ENCODE results near the gene PTPRN2.

Gene PTPRN2

DNA sequence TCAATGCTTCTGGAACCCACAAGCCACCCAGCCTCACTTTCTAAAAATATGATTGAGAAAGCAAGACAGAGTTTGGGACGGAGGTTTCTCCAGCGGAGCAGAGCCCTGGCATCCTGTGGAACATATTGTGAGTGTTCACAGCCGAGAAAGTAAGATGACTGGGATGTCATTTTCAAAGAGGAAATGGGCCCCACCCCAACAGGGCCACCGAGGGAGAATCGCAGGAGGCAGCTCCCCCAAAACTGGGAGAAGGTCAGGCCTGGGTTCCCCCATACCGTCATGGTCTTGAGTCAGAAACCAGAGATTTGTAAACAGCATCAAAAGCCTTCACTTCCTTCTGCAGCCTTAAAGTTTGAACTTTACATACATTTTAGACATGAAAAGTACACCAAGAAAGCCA lies 560.0 kb downstream of the PTPRN2 start:
- H3K4me3 ChIP-seq (ENCODE audit: low read depth, low read length), result no peak overlapping the region

DNA sequence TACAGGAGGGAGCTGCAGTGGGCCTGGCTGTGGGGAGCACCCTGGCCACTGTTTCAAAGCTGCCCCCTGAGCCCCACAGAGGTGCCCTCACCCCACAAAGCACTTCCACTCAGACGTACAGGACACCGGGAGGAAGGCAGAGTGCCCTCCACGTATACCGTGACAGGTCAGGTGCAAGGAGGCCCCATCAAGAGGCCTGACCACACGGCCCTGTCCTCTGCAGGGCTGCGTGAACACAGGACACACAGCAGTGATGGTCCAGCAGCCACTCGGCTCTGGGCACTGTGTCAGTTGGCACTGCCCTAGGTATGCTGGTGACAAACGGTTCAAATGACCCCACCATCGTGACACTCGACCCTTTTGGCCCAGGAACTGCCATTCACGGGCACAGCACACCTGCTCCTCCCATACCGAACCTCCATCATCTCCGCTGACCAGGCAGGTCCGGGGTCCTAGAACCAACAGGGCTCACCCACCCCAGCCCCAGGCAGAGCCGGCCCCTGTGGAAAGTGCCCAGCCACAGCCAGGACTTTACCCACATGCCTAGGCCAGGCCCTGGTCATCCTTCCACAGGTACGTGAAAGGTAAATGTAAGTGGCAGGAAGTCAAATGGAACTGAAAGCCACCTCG lies 560.9 kb downstream of the PTPRN2 start:
- H3K4me3 ChIP-seq (ENCODE audit: low read depth, low read length), result no peak overlapping the region

DNA sequence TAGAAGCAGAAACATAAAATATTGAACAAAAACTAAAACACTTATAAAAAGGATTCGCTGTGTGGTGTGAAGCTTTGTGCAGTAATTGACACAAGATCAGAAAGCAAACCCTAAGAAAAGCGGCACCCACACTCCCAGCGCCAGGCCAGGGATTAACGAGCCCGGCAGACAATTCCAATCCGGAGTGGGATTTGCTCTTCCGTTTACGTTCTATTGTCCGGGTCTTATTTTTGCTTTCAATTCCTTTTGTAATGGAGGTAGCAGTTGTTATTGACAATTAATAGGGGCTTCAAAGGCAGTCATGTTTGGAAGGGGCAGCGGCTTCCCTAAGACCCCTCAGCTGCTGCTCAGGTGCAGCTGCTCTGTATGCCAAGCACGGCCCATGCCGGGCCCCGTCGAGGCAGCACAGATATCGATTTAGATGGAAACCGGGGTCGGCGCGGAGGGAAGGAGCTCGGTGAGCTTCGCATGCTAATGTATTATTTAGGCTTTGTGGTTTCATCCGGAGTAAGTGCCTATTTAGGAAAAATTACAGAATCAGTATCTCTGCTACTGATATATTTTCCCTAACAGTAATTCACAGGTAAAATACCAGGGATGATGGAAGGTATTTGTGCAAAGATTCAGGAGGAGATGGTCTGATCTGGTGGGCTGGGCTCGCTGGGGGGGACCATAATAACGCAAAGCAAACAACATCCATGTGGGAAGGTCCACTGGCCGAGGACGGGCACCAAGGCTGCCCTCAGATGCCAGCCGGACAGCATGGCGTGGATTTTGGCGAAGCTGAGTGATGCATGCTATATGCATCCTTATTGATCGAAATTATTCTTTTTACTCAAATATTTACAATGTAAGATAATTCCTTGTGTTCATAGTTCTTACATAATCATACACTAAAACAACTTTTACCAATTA lies 561.7 kb downstream of the PTPRN2 start:
- no peak overlapping the region for H3K4me3 ChIP-seq (ENCODE audit: low read depth, low read length)

DNA sequence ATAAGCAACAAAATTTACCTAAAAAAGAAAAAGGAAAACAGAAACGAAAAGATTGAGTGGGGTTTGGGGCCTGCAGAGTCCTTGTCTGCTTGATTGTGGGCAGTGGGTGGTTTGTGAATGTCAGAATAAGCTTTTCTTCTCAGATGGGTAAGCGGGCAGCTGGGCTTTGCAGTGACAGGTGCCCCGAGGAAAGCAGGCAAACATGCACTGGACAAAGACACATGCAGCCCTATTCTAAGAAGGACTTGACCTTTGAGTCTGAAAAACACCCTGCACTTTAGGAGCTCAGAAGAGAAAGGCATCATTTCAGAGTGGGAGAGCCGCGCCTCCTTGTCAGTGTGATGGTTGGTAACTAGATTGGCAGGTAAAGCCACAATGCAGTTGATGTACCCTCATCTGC lies 562.7 kb downstream of the PTPRN2 start:
- H3K4me3 ChIP-seq (ENCODE audit: low read depth, low read length), result no peak overlapping the region

DNA sequence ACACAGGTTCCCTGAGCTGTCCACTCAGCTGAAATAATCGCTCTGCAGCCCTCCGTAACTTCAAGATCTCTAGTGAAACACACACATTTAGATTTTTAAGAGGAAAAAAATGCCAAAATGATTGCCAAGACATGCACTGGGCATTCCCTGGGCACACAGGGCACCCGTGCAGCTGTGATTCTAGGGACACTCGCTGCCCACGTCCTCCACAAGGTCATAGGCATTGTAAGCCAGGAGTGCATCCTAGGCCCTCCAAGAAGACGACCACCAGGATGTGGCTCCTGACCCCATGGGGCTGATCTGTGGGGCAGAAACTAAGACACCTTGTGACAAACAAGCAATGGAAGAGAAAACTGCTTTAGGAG lies 563.3 kb downstream of the PTPRN2 start:
- H3K4me3 ChIP-seq (ENCODE audit: low read depth, low read length), result no peak overlapping the region

DNA sequence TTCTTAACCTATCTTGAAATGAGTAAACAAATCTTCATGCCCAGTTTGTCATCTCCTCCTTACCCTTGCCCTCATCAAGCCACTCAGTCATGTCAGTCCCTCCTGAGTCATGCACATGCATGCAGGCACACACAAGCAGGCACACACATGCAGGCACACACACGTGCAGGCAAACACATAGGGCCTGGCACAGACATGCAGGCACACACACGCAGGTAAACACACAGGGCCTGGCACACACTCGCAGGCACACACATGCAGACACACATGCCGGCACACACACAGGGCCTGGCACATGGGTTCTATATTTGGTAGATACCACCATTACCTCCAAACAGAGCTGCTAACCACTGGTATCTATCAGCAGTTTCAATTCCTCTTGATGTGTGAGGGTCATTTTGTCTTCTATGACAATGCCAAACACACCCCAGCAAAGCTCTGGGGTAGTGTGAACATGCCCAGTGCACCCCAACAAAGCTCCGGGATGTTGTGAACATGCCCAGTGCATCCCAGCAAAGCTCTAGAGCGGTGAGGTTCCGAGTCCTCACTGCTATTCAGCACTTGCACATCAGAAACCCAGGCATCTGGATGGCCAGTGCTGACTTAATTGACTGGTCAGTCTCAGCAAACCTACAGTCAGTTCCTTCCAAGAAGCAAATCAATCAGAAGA lies 563.8 kb downstream of the PTPRN2 start:
- no peak overlapping the region for H3K4me3 ChIP-seq (ENCODE audit: low read depth, low read length)

DNA sequence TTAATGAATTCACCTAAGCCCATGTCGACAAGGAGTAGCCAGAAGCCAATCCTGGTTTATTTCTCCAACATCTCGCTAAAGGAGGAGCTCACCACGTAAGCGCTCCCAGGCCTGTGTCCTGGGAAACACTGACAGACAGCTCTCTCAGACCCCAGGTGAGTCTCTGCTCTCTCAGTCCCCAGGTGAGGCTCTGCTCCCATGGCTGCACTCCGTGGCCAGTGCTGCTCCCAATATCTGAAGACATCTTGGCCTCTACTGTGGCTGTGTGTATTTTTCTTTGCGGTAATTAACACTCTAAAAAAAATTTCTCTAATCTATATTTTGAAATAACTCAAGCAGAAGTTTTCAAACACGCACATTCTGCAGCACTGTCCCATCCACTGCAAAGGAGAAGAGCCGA lies 564.5 kb downstream of the PTPRN2 start:
- H3K4me3 ChIP-seq (ENCODE audit: low read depth, low read length), result no peak overlapping the region

DNA sequence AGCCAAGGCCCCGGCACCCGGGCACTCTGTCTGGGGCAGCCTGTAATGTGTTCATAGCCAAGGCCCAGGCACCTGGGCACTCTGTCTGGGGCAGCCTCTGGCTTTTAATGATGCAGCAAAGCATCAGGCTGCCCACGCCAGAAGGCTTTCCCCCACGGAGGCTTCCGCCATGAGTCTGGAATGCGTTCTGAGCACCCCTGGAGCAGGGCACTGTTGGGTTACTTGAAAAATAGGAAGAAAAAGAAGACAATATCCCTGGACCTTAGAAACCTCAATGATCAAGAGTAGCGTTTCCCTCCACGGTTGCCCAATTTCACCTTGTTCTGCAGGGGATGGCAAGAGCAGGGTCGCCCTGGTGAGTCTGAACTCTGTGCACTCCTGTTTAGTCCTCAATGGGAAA lies 565.0 kb downstream of the PTPRN2 start:
- H3K4me3 ChIP-seq (ENCODE audit: low read depth, low read length), result no peak overlapping the region

DNA sequence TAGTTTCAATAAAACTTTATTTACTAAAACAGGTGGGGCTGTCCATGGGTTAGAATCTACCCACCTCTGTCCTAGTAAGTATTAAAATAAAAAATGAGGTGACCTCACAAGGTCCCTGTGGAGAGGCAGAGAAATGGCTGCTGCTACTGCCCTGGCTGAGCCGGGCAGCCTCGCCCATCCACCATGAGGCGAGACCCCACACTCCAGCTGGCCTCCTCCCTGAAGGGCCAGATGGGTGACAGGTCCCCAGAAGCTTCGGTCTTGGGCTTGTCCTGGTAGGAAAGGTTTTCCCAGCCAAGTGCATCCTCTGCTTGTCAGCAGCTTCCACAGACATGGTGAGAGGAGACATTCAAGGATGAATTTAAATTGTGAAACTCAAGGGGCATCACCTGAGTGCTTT lies 565.8 kb downstream of the PTPRN2 start:
- H3K4me3 ChIP-seq (ENCODE audit: low read depth, low read length), result no peak overlapping the region

DNA sequence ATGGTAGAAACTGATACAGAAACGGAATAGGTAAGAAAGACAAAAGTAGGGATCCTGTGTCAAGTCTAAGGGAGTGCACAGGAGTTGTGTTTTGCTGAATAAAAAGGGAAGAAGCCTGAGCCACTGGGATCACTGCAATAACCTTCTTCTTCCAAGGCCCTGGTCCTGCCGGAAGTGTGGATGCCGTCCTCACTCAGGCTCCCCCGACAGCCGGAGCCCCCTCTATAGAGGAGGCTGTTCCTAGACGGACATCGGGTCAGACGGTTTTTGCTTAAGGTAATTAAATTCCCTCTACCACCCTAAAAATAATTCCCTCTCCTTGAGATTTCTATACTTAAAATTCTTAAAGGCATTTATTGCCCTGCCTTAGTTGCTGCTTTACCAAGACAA lies 566.9 kb downstream of the PTPRN2 start:
- H3K4me3 ChIP-seq (ENCODE audit: low read depth, low read length), result no peak overlapping the region

DNA sequence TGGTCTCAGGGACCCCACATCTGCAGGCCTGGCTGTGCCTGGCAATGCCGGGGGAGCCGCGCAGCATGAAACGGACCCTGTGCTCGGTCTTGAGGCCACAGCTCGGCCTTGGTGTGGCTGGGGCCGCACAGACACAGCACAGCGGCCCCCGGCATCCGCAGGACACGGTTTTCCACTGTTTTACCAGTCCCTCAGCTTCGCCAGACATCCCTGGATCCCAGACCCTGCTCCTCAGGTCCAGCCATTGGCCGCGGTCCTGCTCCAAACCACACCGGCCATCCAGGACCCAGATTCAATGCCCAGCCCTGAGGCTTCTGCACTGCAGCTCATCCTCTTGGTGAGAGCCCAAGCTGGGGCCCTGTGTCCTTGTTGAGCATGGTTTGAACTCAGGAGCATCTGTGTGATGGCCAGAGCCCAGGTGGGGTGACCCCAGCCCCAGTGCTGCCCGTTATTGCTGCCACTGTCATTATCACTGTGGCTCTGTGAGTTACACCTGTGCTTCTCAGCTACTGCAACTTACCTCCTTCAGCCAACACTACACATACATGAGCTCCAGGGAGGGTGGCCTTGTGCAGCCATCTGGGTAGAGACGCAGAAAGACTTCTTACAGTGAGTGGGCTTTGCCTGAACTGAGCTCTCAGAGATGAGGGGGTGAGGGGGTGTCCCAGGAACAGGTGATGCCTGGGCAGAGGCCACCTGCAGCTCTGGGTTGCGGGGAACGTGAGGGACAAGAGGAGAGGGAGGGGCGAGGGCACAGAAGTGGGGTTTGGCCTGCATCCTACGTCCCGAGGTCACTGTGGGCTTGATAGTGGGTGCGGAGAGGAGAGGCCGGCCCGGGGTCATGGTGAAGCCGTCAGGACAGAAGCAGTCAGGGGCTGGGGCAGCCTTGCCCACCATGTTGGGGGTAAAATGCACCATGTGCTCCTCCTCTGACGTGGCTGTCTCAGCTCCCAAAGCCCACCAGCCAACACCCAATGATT lies 567.6 kb downstream of the PTPRN2 start:
- no peak overlapping the region for H3K4me3 ChIP-seq (ENCODE audit: low read depth, low read length)

DNA sequence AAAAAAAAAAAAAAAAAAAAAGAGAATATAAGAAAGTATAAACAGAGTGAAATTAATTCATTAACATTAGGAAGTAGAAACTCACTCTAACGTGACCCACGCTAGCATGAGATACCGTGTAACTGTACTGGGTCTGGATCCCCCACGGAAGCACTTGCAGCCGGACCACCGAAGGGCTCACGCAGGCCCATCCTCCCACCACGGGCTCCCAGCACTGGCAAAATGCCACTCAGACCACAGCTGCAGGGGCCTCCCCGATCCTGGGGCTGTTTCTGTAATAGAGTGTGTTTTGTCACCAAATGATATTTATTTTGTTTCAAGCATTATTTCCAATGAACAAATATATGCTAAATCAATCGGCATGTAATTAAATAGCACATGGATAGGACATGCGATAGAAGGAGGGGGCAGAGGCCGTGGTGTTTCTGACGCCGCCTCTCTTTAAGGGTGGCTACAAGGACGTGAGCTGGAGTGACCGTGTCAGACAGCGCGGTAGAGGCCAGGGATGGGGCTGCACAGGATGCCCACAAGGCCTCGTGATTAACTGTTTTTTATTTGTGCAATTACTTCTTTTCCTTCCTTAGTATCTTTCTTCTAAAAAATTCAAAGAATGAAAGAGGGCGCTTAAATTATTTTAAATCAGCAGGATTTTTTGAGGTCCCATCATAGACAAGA lies 568.5 kb downstream of the PTPRN2 start:
- no peak overlapping the region for H3K4me3 ChIP-seq (ENCODE audit: low read depth, low read length)

DNA sequence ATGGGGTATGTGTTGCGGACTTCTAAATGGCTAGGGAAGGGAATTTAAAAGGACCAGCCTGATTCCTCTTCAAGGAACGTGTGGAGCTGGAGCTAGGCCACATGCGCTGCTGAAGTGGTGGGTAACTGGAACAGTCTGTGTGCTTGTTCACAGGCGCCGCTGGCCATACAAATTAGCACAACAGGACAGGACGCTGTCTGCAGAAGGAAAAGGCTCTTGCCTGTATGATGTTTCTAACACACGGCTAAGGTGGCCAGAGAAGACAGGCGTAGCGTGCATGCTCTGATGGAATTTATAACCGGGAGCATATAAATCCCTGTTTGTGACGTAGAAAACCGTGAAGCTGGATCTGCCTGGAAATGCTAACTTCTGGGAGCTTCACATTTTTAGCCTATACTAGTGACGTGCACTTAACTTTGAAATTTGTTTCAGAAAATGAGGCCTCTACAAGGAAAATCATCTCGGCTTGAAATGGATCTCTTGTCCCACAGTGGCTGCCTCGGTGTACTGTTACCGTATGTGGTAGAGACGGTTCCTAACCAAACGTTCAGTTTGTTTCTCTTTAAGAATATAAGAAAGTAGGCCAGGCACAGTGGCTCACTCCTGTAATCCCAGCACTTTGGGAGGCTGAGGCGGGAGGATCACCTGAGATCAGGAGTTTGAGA lies 569.4 kb downstream of the PTPRN2 start:
- no peak overlapping the region for H3K4me3 ChIP-seq (ENCODE audit: low read depth, low read length)

DNA sequence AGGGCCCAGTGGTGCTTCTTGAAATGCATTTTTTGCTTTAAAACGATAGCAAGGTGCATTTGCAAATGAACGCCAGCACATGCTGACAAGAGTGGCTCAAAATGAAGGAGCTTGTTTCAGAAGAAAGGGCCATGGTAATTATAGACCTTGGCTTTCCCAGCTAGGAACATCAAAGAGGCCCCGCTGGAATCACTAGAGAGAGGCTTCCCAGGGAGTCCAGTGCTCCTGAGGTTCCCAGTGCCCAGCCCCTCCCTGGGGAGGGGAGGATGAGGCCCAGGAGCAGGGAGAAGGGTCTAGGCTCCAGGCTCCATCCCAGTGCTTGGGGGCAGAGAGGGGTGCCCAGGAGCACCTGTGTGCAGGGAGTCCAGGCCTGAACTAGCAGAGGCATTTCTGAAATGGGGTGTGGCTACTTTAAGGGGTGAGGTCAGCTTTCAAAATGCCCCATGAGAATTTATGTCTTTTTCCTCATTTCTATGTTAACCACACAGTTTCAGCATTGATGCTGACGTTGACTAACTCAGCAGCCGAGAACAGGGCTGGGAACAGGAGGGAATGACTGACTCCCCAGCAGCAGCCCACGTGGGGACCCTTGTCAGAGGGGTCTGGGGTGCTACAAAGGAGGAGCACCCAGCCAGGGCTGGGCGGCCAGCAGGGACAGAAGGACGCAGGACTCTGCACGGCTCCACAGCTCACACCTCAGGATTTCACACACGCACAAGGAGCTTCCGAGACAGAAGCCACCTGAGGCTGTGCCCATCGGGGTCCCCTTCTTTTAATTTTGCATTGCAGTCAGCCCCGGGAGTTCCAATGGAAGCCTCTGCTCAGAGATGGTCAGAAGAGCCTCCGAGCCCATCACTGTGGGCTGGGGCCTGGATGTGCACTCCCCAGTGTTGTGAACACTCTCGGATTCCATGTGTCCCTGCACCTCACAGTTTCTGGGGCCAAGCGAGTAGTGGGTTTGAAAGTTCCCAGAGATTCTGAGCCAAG lies 570.2 kb downstream of the PTPRN2 start:
- no peak overlapping the region for H3K4me3 ChIP-seq (ENCODE audit: low read depth, low read length)

DNA sequence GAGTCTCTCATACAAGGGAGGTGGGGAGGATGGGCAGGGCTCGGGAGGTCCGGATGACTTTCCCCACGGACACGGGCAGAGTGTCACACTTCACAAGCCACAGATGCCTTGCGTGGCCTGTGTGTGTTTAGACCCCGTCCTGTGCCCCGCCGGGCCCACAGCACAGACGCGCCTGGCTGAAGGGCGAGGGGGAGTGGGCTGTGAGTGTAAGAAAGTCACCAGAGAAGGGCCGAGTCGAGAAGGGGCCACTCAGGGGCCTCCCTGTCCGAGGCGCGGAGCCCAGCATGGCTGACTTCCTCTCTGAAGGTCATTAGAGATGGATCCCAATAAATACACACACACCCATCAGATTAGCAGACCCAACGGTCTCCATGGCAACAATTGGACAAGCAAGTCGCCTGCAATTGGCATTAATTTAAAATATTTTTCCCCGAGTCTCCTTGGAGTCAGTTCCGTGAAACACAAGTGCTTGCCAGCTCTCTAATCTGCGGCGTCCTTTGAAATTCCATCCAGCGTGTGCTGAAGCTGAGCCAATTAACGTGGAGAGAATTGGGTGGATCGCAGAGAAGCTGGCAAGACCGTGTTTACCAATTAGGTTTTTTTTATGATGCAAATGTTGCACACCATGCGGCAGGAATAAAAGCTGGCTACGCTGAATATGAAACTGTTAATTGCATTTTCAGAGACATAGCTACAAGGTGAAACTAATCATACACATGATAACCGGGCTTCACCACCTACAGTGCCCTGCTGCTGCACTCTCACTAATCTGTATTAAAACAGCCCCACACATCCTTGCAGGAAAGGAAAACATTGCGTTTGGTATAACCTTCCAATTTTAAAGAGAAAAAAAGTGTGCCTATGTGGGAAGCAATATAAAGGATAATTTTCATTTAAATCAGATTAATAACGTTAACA lies 571.2 kb downstream of the PTPRN2 start:
- H3K4me3 ChIP-seq (ENCODE audit: low read depth, low read length), result no peak overlapping the region

DNA sequence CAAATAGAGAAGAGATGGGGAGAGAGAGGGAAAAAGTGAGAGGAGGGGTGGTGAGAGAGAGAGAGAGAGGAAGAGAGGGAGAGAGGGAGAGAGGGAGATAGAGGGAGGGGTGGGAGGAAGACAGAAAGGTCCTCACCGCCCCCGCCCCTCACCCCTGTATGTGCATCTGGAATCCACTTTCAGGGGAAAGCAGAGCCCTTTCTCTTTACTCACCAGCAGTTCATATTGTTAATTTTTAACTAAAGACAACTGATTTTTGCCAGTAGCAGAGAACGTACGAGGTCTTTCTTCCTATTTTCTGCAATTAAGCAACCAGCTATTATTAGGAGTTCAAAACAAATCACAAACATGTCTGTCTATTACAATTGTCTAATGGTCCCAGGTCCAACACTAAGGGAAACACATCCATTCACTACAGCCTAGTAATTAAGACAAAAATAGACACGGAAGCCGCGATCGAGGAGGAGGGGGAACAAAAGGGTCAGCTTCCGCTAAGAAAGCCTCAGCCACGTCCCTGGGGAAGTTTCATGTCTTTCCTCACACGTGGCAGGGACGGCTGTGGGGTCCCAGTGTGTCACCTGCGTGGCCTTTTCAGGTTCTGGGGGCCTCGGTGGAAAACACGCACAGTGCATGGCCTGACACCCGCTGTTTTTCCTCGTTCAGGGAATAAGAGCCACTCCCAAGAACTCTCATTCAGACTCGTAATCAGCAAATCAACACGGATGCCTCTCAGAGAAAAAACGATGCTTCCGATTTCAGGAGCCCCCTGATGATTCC lies 572.0 kb downstream of the PTPRN2 start:
- no peak overlapping the region for H3K4me3 ChIP-seq (ENCODE audit: low read depth, low read length)

DNA sequence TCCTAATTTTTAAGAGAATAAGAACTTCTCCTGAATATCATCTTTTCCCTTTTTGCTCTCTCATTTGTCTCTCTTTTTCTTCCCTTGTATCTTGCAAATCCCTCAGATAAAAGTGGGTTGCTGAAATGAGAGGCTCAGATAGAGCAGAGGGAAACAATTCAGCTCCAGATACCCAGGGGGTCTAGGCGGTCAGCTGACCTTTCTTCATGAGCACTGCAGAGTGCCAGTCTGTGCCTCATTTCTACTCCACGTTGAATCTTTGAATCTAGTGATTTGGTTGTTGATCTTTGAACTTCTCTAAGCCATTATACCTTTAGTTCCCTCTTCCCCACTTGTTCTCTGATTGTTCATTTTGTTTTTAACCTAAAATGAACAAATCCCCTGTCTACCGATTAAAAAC lies 572.6 kb downstream of the PTPRN2 start:
- H3K4me3 ChIP-seq (ENCODE audit: low read depth, low read length), result no peak overlapping the region

Data from iPS-11a (cell line).